GM12873 (cell line): ENCODE data around the gene PDE9A.

ENCODE experiments used
- TF ChIP-seq, protein P1 (sequence below): IDR thresholded peaks from 2 replicates; pipeline ENCODE4 v1.5.1; 2012; ENCODE audit warnings: low read depth, mild to moderate bottlenecking, moderate library complexity, low read length, control low read depth; ENCODE audit not compliant: insufficient read depth; ENCODE audit errors: missing control alignments

Gene PDE9A

DNA sequence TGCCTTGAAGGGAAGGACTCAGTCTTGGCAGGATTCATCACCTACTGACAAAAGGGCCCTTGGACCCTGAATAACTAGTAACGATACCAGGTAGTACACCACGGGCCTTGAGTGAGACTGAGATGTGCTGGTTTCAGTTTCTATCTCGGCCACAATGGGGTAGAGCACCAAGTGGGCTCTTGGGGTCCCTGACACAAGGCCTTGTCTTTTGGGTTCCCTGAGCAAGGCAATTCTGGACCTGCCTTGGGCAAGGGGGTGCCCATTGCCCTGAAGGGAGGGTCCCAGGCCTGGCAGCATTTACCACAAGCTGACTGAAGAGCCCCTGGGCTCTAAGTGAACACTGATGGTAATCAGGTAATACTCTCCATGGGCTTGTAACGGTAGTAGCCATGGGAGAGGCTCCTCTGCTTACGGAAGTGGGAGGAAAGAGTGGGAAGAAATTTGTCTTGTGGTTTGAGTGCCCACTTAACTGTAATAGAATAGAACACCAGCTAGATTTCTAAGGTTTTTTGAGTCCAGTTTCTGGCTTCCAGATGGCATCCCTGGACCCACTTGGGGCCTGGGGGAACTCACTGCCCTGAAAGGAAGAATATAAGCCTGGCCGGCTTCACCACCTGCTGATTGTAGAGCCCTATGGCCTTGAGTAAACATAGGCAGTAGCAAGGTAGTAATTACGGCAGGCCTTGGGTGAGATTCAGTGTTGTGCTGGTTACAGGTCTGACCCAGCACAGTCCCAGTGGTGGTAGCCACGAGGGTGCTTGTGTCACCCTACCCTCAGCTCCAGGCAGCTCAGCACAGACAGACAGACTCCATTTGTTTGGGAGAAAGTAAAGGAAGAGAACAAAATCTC, 167.4 kb downstream of the PDE9A start:
- TF ChIP-seq, protein P1, sequence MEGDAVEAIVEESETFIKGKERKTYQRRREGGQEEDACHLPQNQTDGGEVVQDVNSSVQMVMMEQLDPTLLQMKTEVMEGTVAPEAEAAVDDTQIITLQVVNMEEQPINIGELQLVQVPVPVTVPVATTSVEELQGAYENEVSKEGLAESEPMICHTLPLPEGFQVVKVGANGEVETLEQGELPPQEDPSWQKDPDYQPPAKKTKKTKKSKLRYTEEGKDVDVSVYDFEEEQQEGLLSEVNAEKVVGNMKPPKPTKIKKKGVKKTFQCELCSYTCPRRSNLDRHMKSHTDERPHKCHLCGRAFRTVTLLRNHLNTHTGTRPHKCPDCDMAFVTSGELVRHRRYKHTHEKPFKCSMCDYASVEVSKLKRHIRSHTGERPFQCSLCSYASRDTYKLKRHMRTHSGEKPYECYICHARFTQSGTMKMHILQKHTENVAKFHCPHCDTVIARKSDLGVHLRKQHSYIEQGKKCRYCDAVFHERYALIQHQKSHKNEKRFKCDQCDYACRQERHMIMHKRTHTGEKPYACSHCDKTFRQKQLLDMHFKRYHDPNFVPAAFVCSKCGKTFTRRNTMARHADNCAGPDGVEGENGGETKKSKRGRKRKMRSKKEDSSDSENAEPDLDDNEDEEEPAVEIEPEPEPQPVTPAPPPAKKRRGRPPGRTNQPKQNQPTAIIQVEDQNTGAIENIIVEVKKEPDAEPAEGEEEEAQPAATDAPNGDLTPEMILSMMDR, result no peak
